SU-DHL-6 (cell line): ENCODE measurements around the gene RBCK1.

Experiments
- H2AFZ ChIP-seq: fragments of 200-600 bp; sonication (generic); 2 replicates; pipeline ENCODE4 v1.6.1; 2014; ENCODE audit warnings: low read depth, mild to moderate bottlenecking, moderate library complexity, mixed read lengths, antibody characterized with exemption, low read length; ENCODE audit not compliant: severe bottlenecking
- H3F3A ChIP-seq: fragments of 200-600 bp; shearing (Covaris generic); 2 replicates; pipeline ENCODE4 v1.6.0; 2016; ENCODE audit warnings: antibody characterized with exemption, mild to moderate bottlenecking; ENCODE audit not compliant: insufficient read depth
- H3K27ac ChIP-seq: fragments of 200-600 bp; sonication (generic); 2 replicates; pipeline ENCODE4 v1.5.1; 2016; ENCODE audit warnings: low read depth, mild to moderate bottlenecking, low read length, moderate library complexity, mixed read lengths
- H3K27me3 ChIP-seq: fragments of 200-600 bp; sonication (generic), shearing (Covaris generic); 2 replicates; pipeline ENCODE4 v1.6.0; 2014; ENCODE audit warnings: mild to moderate bottlenecking, low read length
- H3K36me3 ChIP-seq: fragments of 200-600 bp; sonication (generic); 2 replicates; pipeline ENCODE4 v1.6.1; 2014; ENCODE audit warnings: mild to moderate bottlenecking, low read length, mixed read lengths
- H3K4me2 ChIP-seq: fragments of 300-600, 200-600 bp; shearing (Covaris generic), sonication (generic); 2 replicates; pipeline ENCODE4 v1.6.0; 2014; ENCODE audit warnings: low read length, low read depth, mild to moderate bottlenecking; ENCODE audit not compliant: poor library complexity, severe bottlenecking
- H3K4me3 ChIP-seq: fragments of 200-600 bp; sonication (generic); 2 replicates; pipeline ENCODE4 v1.5.1; 2014; ENCODE audit warnings: antibody characterized with exemption, low read length, mild to moderate bottlenecking, mixed read lengths; ENCODE audit not compliant: insufficient read depth, poor library complexity, severe bottlenecking
- H3K79me2 ChIP-seq: fragments of 200-600 bp; sonication (generic); 2 replicates; pipeline ENCODE4 v1.6.1; 2014; ENCODE audit warnings: mild to moderate bottlenecking, low read length, moderate library complexity; ENCODE audit not compliant: insufficient read depth
- H3K9ac ChIP-seq: fragments of 200-600 bp; sonication (generic); 2 replicates; pipeline ENCODE4 v1.7.0; 2014; ENCODE audit warnings: mild to moderate bottlenecking, low read length
- H3K9me2 ChIP-seq: fragments of 200-600 bp; sonication (generic); replicated peaks from 2 replicates; pipeline ENCODE4 v1.6.1; 2014; ENCODE audit warnings: low read length; ENCODE audit not compliant: insufficient read depth
- H3K9me3 ChIP-seq: fragments of 200-600 bp; sonication (generic); 2 replicates; pipeline ENCODE4 v1.6.1; 2014; ENCODE audit warnings: low read length, mixed read lengths; ENCODE audit not compliant: insufficient read depth
- H4K20me1 ChIP-seq: fragments of 200-600 bp; sonication (generic); 2 replicates; pipeline ENCODE4 v1.6.1; 2014; ENCODE audit warnings: low read depth, mild to moderate bottlenecking, antibody characterized with exemption, low read length, moderate library complexity, mixed read lengths
- CTCF ChIP-seq: fragments of 200-600 bp; sonication (generic); IDR thresholded peaks from one replicate; pipeline ENCODE4 v1.5.1; 2017; ENCODE audit warnings: antibody characterized with exemption, mild to moderate bottlenecking, low read length, moderate library complexity; ENCODE audit not compliant: insufficient read depth, poor library complexity, severe bottlenecking
- EZH2phosphoT487 ChIP-seq: fragments of 200-600 bp; sonication (generic), shearing (Covaris generic); conservative IDR thresholded peaks from 2 replicates; pipeline ENCODE4 v1.6.1; 2018; ENCODE audit warnings: mild to moderate bottlenecking, antibody characterized with exemption, low read length, moderate library complexity, mixed read lengths

RBCK1 gene

GRCh38 chr20:380763-381580 is 27.1 kb upstream of the RBCK1 start:
- Histone ChIP-seq H3K9ac (peak overlapping the region; percentile 63), H3K27ac (peak overlapping the region; percentile 32), H3K79me2 (no peaks in the 10 kb centered on the region), H2AFZ (peak overlapping the region; percentile 67), H3K36me3 (no peaks in the 10 kb centered on the region), H3K27me3 (no peaks in the 10 kb centered on the region), H3F3A (no peaks in the 10 kb centered on the region; the same call in 1 of the 2 replicates), H4K20me1 (no peaks in the 10 kb centered on the region), H3K9me2 (no peaks in the 10 kb centered on the region), H3K9me3 (no peaks in the 10 kb centered on the region), H3K4me3 (peak overlapping the region; percentile 54), H3K4me2 (peak overlapping the region; percentile 65)
- TF ChIP-seq EZH2phosphoT487 (no peak), CTCF (no peak)

- Histone ChIP-seq H3K4me3 (peak overlapping the region; percentile 54), H3K27me3 (no peaks in the 10 kb centered on the region), H3K4me2 (peak overlapping the region; percentile 65), H3K36me3 (no peaks in the 10 kb centered on the region), H3K9me3 (no peaks in the 10 kb centered on the region), H4K20me1 (no peaks in the 10 kb centered on the region), H3K9me2 (no peaks in the 10 kb centered on the region), H3K79me2 (no peaks in the 10 kb centered on the region), H3K9ac (peak overlapping the region; percentile 63), H2AFZ (peak overlapping the region; percentile 67), H3K27ac (peak overlapping the region; percentile 19; the same call in 1 of the 2 replicates), H3F3A (no peaks in the 10 kb centered on the region; the same call in 1 of the 2 replicates)
- TF ChIP-seq EZH2phosphoT487 (no peak), CTCF (no peak)
Measured at GRCh38 chr20:381581-382290, 26.4 kb upstream of the RBCK1 start.

- Histone ChIP-seq H4K20me1 (no peaks in the 10 kb centered on the region), H3K4me3 (no peak overlapping the region), H3K27me3 (no peaks in the 10 kb centered on the region), H3F3A (no peaks in the 10 kb centered on the region; the same call in 1 of the 2 replicates), H3K36me3 (no peaks in the 10 kb centered on the region), H3K27ac (no peak overlapping the region), H3K9me3 (no peaks in the 10 kb centered on the region), H3K4me2 (peak overlapping the region; percentile 22), H3K9ac (no peak overlapping the region), H2AFZ (no peak overlapping the region), H3K79me2 (no peaks in the 10 kb centered on the region), H3K9me2 (no peaks in the 10 kb centered on the region)
- TF ChIP-seq EZH2phosphoT487 (no peak), CTCF (no peak)
Measured at GRCh38 chr20:382291-383115, 25.6 kb upstream of the RBCK1 start.
